ENCODE data around the gene MRPL32. TPM values are rescaled to one million over a fixed set of nuclear protein-coding genes. Genes with fewer than 3 reads are reported as not detected.
A peak's percentile ranks its signal among the peaks of the same experiment; 100 is the strongest.

The MRPL32 gene
- total RNA-seq, 4 donors from 2014 or later = 48.9 to 61.4 (median 55.8) TPM

- intact Hi-C loops (cut with DNase I) = loop anchor here (5.0 to 10.0 kb wide), 2 partner anchors 174 to 321 kb away; partner anchors contain the start of gene HECW1
- H3K9me3 ChIP-seq = no peaks in the 10 kb centered on the region
- H3K36me3 ChIP-seq = peaks cover 0 to 39% (median 5%) of the 10 kb centered on the region in 3 donors
- no peak for DNase-seq
- WGBS, 2 donors = 58 to 74% methylated on average over 11 to 13 of the region's 13 CpGs
- peak; percentile 53 to 92 (median 78) for TF ChIP-seq CTCF (IDR thresholded peaks at IDR 0.05)
- TF ChIP-seq POLR2A (IDR thresholded peaks at IDR 0.05) = no peak
- no peak overlapping the region for H3K27ac ChIP-seq
- H3K4me3 ChIP-seq = no peak overlapping the region
- H3K4me1 ChIP-seq = no peaks in the 10 kb centered on the region
- H3K27me3 ChIP-seq = no peaks in the 10 kb centered on the region
Observed at GRCh38 chr7:42940985-42941847, 9.0 kb downstream of the MRPL32 start.

- TF ChIP-seq POLR2A (IDR thresholded peaks at IDR 0.05) = no peak
- TF ChIP-seq CTCF (IDR thresholded peaks at IDR 0.05) = no peak
- Histone ChIP-seq H3K27me3 (no peaks in the 10 kb centered on the region), H3K4me3 (peak overlapping the region in 1 of 4 donors; percentile 23), H3K4me1 (no peaks in the 10 kb centered on the region), H3K9me3 (no peaks in the 10 kb centered on the region), H3K36me3 (no peaks in the 10 kb centered on the region), H3K27ac (no peak overlapping the region)
- no peak for DNase-seq
- intact Hi-C loops (cut with DNase I) = loop anchor here (10.0 kb wide), 1 partner anchor 169 kb away; the partner anchor contains the start of gene HECW1
- 39 to 51% methylated on average over 3 to 4 of the region's 4 CpGs for WGBS, 2 donors
Observed at GRCh38 chr7:42945821-42946626, 13.8 kb downstream of the MRPL32 start.

GRCh38 chr7:42946627-42946950 is 14.4 kb downstream of the MRPL32 start:
- Histone ChIP-seq H3K27me3 (no peaks in the 10 kb centered on the region), H3K9me3 (no peaks in the 10 kb centered on the region), H3K27ac (no peak overlapping the region), H3K36me3 (no peaks in the 10 kb centered on the region), H3K4me1 (no peaks in the 10 kb centered on the region), H3K4me3 (no peak overlapping the region)
- intact Hi-C loops (cut with DNase I) = loop anchor here (10.0 kb wide), 1 partner anchor 168 kb away; the partner anchor contains the start of gene HECW1
- WGBS, 2 donors = 88 to 100% methylated on average over 2 of the region's 2 CpGs
- TF ChIP-seq POLR2A (IDR thresholded peaks at IDR 0.05) (no peak), CTCF (IDR thresholded peaks at IDR 0.05) (no peak)
- DNase-seq = no peak

- intact Hi-C loops (cut with DNase I) = loop anchor here (10.0 kb wide), 1 partner anchor 167 kb away; the partner anchor contains the start of gene HECW1
- TF ChIP-seq POLR2A (IDR thresholded peaks at IDR 0.05) (no peak), CTCF (IDR thresholded peaks at IDR 0.05) (no peak)
Observed at GRCh38 chr7:42947521-42947920, 15.3 kb downstream of the MRPL32 start.

GRCh38 chr7:42950417-42950816 is 18.2 kb downstream of the MRPL32 start:
- DNase-seq = no peak
- intact Hi-C loops (cut with DNase I) = no loop called here
- Histone ChIP-seq H3K27me3 (no peaks in the 10 kb centered on the region), H3K4me3 (no peak overlapping the region), H3K36me3 (no peaks in the 10 kb centered on the region), H3K4me1 (no peaks in the 10 kb centered on the region), H3K27ac (no peak overlapping the region), H3K9me3 (no peaks in the 10 kb centered on the region)
- no peak for TF ChIP-seq POLR2A (IDR thresholded peaks at IDR 0.05)
- TF ChIP-seq CTCF (IDR thresholded peaks at IDR 0.05) = no peak
- 58 to 76% methylated on average over 3 of the region's 3 CpGs for WGBS, 2 donors

More at GRCh38 chr7:42947521-42947920, 15.3 kb downstream of the MRPL32 start:
- Histone ChIP-seq H3K4me3 (no peak overlapping the region), H3K9me3 (no peaks in the 10 kb centered on the region), H3K36me3 (no peaks in the 10 kb centered on the region), H3K27ac (no peak overlapping the region), H3K27me3 (no peaks in the 10 kb centered on the region), H3K4me1 (no peaks in the 10 kb centered on the region)
- WGBS, 2 donors = 67 to 76% methylated on average over 2 of the region's 2 CpGs
- no peak for DNase-seq

Data from esophagus squamous epithelium (tissue), 5 donors.